GM21737 (cell line): Measurements from ENCODE around the gene SRSF1.

Experiments used
- ATAC-seq: cut with Tn5 transposase; IDR thresholded peaks from one replicate; pipeline ENCODE4 v1.9.1; 2021; ENCODE audit warnings: mild to moderate bottlenecking, moderate library complexity; ENCODE audit not compliant: unreplicated experiment

The SRSF1 gene

DNA sequence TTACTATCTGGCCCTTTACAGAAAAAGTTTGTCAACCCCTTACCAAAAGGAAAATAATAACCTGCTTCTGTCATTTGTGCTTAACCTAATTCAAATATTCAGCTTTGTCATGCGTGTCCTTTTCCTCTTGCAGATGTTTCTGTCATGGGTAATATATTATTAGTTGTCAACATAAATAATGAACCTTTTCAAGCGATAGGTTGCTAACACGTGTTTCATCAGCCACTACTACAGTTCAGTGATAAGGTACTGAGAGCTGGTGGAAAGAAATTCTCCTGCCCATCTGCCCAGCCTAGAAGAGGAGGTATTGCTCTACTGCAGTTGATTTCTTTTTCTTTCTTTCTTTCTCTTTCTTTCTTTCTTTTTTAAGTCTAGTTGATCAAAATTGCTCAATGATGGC, 12.0 kb upstream of the SRSF1 start:
- no peak for ATAC-seq

DNA sequence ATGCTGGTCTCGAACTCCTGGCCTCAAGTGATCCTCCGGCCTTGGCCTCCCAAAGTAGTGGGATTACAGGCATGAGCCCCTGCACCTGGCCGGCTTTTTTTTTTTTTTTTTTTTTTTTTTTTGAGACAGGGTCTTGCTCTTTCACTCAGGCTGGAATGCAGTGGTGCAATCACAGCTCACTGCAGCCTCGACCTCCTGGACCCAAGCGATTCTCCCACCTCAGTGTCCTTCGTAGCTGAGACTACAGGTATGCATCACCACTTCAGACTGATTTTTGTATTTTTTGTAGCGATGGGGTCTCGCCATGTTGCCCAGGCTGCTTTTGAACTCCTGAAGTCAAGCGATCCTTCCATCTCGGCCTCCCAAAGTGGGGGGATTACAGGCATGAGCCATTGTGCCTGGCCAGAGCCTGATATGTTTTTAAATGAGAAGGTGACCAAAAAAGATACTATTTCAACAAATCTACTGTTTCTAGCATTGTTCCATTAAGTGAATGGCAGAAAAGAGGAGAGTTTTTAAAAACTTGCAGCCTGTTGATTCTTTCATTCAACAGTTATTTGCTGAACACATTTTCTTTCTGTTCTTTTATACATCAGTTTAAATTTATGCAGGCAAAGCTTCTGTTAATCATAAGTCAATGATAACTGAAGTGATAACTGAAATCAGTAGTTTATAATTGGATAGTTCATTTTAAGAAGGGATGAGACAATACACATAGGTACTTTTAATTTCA, 3.2 kb upstream of the SRSF1 start:
- no peak for ATAC-seq

DNA sequence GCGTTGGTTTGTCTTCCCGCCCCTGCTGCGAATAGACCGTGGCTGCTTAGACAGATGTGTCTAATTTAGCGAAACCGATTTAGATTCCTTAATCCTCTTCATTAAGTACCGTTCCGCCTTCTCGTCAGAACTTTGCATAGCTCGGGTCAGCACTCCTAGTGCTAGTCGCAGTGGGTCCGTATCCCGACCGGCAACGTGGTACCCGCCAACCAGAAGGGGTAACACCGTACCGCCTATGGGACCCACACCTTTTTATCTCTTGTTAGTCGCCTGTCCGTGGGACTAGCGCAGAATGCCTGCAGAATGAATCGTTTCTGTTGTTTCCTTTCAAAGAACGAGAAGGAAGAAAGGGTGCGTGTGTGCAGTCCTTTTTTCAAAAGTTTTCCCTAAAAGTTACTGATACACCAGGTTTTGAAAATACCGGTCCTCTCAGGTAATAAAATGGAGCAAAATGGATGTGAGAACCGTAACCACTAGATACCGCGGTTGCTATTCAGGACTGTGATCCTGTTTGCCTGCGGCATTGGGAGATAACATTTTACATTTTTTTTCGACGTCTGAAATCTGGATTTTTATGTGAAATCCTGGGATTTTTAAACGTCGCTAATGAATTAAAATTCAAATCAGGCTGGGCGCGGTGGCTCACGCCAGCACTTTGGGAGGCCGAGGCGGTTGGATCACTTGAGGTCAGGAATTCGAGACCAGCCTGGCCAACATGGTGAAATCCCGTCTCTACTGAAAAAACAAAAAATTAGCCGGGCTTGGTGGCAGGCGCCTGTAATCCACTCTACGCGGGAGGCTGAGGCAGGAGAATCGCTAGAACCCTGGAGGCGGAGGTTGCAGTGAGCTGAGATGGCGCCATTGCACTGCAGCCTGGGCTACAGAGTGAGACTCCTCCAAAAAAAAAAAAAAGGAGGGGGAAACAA, 998 bp upstream of the SRSF1 start:
- peak; percentile 24 for ATAC-seq

DNA sequence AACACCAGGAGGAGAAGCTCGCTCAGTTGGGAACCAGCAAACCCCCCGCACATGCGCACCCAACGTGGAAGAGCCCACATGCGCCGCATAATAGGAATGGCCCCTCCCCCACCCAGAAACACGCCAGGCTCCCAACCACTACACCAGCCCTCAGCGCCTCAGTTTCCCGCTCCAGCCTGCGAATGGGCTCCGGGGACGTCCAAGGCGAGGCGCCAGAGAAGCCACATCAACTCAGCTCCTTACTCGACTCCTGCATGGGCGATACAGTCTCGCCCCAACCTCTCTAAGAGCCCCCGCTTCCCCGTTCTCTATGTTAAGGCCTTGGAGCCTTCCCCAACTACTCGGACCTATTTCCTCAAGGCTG, 504 bp downstream of the SRSF1 start:
- ATAC-seq: peak; percentile 11

GRCh38 chr17:58005728-58006559, 1.1 kb downstream of the SRSF1 start:
- ATAC-seq: no peak

- ATAC-seq: no peak
Observed at GRCh38 chr17:58005031-58005727, 1.9 kb downstream of the SRSF1 start.

- no peak for ATAC-seq
Observed at GRCh38 chr17:58004060-58004459, 3.0 kb downstream of the SRSF1 start.

- no peak for ATAC-seq
Observed at GRCh38 chr17:58002973-58003372, 4.1 kb downstream of the SRSF1 start.

- no peak for ATAC-seq
Observed at GRCh38 chr17:58002154-58002948, 4.7 kb downstream of the SRSF1 start.

DNA sequence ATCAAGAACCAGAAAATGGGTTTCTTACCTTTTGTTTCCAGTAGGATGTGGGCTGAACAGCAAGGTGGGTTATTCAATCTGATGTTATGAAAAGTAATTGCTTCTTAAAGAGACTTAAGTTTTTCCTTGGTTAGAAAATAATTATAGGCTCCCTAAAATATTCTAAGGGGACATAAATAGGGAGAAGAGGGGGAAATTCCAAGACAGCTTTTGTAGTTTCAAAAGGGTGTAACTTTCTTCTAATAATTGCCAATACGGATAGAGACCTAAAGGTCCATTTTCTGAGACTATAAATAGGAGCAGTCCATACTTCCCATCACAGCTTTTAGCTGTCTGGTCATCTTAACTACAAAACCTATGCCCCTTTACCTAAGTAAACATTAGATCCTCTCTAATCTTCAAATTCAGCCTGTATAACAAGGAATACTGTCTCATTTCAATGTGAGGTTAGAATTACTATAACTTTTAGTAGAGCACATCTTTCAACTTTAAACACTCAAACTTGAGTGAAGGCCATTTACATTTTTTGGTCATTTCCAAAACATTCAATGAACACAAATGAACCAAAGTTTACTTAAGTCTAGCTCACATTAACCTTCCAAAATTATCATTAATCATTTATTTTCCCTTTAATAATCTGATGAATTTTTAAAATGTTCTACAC, 5.5 kb downstream of the SRSF1 start:
- no peak for ATAC-seq

- ATAC-seq: no peak
Observed at GRCh38 chr17:57999496-58000017, 7.5 kb downstream of the SRSF1 start.

DNA sequence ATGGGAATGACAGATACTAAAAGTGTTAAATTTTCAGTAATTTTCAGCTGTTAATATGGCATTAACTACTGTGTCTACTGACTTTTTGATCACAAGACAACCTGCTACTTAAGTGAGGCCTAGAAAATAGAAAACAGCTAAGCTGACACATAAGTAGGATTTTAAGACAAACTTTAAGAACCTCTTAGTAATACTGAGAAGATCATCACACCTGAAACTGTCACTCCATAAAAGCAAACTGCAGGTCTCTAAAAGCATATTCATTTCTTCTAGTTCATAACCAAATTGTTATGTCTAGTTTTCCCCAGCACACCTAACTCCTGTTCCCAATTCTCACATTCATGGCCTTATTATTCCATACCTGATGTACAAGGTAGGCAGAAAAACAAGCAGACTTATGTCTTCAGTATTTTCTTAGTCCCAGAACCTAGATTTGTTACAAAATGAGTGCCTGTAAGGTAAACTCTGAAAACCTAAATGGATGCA, 8.0 kb downstream of the SRSF1 start:
- no peak for ATAC-seq

GRCh38 chr17:57997085-57997809, 9.8 kb downstream of the SRSF1 start:
- no peak for ATAC-seq

DNA sequence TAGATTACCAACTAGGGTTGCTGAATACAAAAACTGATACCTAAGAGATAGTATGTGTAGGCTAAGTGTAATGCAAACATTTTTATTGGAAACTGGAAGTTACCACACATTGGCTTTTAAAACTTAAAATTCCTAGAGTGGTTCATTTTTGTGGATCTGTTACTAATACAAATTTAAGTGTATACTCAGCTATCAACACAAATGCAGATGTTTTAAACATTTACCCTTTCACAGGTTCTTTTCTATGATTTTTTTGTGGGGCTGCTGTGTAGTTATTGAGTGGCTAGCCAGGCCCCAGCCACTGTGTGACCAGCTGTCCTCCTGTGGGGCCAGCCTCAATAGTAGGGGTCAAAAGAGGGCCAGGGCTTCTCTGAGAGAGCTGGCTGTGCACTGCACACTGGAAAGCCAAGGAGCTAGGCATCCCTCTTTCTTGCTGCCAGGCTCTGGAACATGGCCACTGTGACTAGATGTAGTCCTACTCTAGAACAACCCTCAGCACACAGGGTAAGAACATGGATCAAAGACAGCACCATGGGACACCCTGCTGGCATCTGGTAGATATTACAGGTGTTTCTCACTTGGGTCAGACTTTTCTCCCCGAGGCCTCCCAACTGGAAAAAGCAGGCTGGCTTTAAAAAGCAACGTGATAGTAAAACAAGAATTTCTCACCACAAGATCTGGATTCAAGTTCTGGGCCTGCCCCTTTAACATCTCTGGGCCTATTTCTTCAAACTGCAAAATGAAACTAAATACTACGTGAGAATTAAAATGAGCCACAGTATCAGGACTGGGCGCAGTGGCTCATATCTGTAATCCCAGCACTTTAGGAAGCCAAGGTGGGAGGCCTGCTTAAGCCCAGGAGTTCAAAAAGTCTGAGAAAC, 11.7 kb downstream of the SRSF1 start:
- ATAC-seq: no peak

DNA sequence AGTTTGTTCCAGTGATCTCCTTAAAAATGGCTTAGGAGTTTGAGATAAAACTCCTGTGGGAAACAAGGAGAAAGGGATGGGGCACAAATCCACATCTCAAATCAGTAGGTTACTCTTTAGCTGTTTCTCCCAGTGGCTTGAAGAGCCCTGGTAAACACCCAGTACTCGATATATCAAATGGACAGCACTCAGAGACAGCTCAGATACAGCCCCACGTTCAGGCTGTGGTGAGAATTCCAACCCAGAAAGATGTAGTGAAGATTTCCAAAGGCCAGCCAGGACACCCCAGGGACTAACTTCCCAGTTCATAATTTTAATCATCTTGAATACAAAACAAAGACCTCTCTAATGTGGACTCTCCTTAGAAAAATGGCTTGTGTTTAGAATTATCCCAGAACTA, 12.6 kb downstream of the SRSF1 start:
- ATAC-seq: no peak

- ATAC-seq: no peak
Observed at GRCh38 chr17:57993471-57994365, 13.3 kb downstream of the SRSF1 start.
